ENCODE measurements around the gene CSRP1.

Gene CSRP1

DNA sequence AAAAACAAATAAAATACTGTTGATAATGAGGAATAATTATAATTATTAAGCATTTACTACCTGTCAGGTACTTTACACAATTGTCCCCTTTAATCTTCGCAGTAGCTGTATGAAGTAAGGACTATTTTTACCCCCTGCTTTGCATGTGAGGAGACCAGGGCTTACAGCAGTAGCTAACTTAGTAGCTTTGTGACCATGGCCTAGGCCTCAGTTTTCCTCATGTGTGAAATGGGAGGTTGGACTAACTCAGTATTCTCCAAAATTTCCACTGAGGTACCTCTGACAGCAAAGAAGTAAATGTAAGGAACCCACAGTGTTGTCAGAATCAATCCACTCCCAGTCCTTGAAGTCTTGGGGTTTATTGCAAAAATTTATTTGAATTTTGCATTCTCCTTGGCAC lies 3.8 kb upstream of the CSRP1 start:
- no peak overlapping the region for H3K4me3 ChIP-seq (ENCODE audit: low read depth, low read length)
- H3K9me3 ChIP-seq, result no peaks in the 10 kb centered on the region
- TF ChIP-seq, protein P1, sequence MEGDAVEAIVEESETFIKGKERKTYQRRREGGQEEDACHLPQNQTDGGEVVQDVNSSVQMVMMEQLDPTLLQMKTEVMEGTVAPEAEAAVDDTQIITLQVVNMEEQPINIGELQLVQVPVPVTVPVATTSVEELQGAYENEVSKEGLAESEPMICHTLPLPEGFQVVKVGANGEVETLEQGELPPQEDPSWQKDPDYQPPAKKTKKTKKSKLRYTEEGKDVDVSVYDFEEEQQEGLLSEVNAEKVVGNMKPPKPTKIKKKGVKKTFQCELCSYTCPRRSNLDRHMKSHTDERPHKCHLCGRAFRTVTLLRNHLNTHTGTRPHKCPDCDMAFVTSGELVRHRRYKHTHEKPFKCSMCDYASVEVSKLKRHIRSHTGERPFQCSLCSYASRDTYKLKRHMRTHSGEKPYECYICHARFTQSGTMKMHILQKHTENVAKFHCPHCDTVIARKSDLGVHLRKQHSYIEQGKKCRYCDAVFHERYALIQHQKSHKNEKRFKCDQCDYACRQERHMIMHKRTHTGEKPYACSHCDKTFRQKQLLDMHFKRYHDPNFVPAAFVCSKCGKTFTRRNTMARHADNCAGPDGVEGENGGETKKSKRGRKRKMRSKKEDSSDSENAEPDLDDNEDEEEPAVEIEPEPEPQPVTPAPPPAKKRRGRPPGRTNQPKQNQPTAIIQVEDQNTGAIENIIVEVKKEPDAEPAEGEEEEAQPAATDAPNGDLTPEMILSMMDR (IDR thresholded peaks at IDR 0.05; ENCODE audit: low read depth, low read length), result no peak
- peaks cover 10% of the 10 kb centered on the region for H3K4me1 ChIP-seq
- DNase-seq, result no peak
- H3K36me3 ChIP-seq, result no peaks in the 10 kb centered on the region
- H3K27me3 ChIP-seq, result no peaks in the 10 kb centered on the region

- DNase-seq, result no peak
- Histone ChIP-seq H3K4me3 (ENCODE audit: low read depth, low read length) (no peak overlapping the region), H3K4me1 (peaks cover 10% of the 10 kb centered on the region), H3K27me3 (no peaks in the 10 kb centered on the region), H3K36me3 (no peaks in the 10 kb centered on the region), H3K9me3 (no peaks in the 10 kb centered on the region)
- TF ChIP-seq, protein P1 (IDR thresholded peaks at IDR 0.05; ENCODE audit: low read depth, low read length), result no peak
Observed at GRCh38 chr1:201509601-201510374, 2.9 kb upstream of the CSRP1 start.

DNA sequence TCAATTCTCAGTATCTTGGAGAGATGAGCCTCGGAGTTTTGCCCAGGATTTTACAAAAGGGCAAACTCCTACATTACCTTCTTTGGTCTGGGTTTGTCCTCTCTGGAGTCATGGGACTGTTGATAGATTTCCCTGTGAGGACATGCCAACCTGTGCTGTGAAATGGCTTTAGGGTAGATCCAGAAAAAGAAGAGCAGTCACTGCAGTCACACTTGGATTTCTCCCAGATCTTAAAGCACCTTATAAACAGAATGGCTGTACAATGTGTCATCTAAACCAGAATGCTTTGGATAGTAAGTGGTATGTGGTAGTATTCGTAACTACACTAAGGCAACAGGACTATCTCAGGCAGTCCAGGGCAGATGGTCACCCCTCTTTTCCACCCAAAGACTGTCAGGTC lies 1.9 kb upstream of the CSRP1 start:
- Histone ChIP-seq H3K36me3 (no peaks in the 10 kb centered on the region), H3K27me3 (no peaks in the 10 kb centered on the region), H3K4me3 (ENCODE audit: low read depth, low read length) (no peak overlapping the region), H3K9me3 (no peaks in the 10 kb centered on the region), H3K4me1 (peaks cover 10% of the 10 kb centered on the region)
- TF ChIP-seq, protein P1 (IDR thresholded peaks at IDR 0.05; ENCODE audit: low read depth, low read length), result no peak
- no peak for DNase-seq

DNA sequence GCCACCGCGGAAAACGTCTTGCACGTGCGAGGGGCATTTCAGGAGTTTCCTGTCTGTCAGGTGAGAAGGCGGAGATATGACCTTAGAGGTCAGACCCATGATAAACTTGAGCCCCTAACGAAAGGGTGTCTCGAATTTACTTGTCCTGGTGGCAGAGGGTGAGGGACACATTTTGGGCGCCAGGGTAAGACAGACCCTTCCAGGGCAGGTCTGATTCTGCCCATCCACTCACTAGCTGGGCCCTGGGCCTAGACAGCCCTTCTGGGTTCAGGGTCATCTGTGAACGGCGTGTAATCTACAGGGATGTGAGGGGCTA lies 395 bp upstream of the CSRP1 start:
- DNase-seq, result no peak
- TF ChIP-seq, protein P1 (IDR thresholded peaks at IDR 0.05; ENCODE audit: low read depth, low read length), result no peak
- no peaks in the 10 kb centered on the region for H3K27me3 ChIP-seq
- peak overlapping the region; percentile 53 for H3K4me3 ChIP-seq (ENCODE audit: low read depth, low read length)
- H3K9me3 ChIP-seq, result no peaks in the 10 kb centered on the region
- no peaks in the 10 kb centered on the region for H3K36me3 ChIP-seq
- peaks cover 6% of the 10 kb centered on the region for H3K4me1 ChIP-seq

GRCh38 chr1:201506092-201506491 lies 831 bp downstream of the CSRP1 start:
- TF ChIP-seq, protein P1 (IDR thresholded peaks at IDR 0.05; ENCODE audit: low read depth, low read length), result no peak
- H3K4me1 ChIP-seq, result peaks cover 3% of the 10 kb centered on the region
- H3K36me3 ChIP-seq, result no peaks in the 10 kb centered on the region
- H3K4me3 ChIP-seq (ENCODE audit: low read depth, low read length), result peak overlapping the region; percentile 53
- no peaks in the 10 kb centered on the region for H3K27me3 ChIP-seq
- H3K9me3 ChIP-seq, result no peaks in the 10 kb centered on the region
- no peak for DNase-seq

DNA sequence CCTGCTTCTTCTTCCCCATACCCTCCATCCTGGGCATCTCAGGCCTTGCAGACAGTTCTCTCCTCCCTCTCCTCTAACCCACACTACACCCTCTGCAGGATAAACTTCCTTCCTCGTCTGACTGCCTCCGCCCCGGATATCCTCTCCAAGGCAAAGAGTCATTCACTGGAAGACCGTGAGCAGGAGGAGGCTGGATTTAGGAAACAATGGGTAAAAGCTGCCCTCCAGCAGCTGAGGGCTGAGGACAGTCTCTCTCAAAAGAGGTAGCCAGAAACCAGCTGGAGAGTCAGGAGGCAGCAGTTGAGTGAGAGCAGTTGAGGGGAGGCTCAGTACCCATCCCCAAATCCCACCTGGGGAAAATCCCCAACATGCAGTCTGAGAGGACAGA lies 1.4 kb downstream of the CSRP1 start:
- no peak for DNase-seq
- TF ChIP-seq, protein P1 (IDR thresholded peaks at IDR 0.05; ENCODE audit: low read depth, low read length), result no peak
- no peak overlapping the region for H3K4me3 ChIP-seq (ENCODE audit: low read depth, low read length)
- no peaks in the 10 kb centered on the region for H3K27me3 ChIP-seq
- no peaks in the 10 kb centered on the region for H3K9me3 ChIP-seq
- peaks cover 3% of the 10 kb centered on the region for H3K4me1 ChIP-seq
- no peaks in the 10 kb centered on the region for H3K36me3 ChIP-seq
